Retina (tissue), 1 donor: Measurements from ENCODE around the gene TTC8.

Source experiments
- DNase-seq: peaks from one replicate; pipeline ENCODE4 v3.0.0-alpha.2; 2016

Gene TTC8

DNA sequence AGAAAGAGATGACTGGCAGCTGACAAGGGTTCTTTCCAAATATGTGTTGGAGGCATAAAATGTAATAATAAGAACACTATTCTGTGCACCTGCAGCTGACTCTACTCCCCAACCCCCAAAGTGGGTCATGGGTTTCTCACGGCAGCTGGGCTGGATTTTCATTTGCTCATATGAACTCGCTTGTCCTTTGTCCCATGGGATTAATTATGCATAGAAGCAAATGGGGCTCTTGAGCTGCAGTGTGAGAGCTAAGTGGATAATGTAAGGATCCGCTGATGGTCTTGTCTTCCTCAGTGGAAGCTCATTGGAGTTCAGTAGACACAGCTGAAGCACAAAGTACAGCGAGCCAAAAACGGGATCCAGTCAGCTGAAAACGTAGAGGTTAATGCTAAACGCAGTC lies 46.3 kb downstream of the TTC8 start:
- DNase-seq, result peak; percentile 15

DNA sequence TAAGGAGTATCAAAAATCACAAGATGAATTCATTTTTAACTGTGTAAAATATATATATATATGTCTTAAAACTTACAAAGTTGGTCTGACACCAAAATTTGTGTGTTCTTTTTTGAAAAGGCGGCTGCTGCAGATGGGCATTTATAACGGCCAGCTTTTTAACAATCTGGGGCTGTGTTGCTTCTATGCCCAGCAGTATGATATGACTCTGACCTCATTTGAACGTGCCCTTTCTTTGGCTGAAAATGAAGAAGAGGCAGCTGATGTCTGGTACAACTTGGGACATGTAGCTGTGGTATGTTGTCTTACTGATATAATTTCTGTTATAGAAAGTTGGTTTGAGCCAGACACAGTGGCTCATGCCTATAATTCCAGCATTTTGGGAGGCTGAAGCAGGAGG lies 47.0 kb downstream of the TTC8 start:
- no peak for DNase-seq

DNA sequence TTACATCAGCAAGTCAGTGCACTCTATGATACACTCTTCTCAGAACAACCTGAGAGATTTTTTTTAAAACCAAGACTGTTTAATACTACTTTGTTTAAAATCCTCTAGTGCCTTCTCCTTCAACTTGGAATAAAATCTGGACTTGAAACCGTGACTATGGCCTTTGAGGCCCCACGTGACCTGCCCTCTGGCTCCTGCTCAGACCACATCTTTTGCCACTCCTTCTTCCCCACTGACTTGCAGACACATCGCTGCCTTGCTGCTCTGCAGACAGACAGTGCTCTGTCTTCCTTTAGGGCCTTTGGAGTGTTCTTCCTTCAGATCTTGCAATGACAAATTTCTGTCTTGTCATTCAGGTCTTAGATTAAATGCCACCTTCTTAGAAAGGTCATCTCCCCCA lies 48.5 kb downstream of the TTC8 start:
- no peak for DNase-seq

DNA sequence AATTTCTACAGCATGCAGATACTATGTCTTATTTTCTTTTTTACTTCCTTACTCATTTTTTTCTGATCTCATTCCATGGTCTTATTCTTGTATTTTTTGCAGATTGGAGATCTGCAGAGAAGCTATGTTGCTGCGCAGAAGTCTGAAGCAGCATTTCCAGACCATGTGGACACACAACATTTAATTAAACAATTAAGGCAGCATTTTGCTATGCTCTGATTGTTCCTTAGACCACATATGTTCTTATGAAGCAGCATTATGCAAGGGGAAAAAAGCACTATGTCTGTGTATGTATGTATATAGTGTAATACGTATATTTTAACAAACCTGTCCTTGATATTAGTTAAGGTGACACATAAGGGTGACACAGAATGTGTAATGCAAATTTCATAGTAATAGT lies 52.7 kb downstream of the TTC8 start:
- DNase-seq, result no peak

DNA sequence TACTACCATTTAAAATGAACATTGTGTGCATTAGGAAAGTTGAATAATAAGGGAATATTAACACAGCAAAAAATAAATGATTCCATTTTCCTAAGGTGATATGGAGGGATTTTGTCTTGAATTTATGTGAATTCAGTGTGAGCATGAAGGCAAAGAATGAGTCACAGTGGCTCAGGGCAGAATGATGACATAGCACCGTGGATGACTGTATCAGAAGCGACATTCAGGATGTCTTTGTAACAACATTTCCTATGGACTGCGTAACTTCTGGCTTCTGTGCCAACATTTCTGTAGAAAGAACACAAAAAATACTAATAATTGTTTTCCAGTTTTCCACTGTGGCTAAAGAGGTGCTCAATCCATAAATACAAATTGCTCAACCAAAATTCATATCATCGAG lies 54.6 kb downstream of the TTC8 start:
- no peak for DNase-seq

DNA sequence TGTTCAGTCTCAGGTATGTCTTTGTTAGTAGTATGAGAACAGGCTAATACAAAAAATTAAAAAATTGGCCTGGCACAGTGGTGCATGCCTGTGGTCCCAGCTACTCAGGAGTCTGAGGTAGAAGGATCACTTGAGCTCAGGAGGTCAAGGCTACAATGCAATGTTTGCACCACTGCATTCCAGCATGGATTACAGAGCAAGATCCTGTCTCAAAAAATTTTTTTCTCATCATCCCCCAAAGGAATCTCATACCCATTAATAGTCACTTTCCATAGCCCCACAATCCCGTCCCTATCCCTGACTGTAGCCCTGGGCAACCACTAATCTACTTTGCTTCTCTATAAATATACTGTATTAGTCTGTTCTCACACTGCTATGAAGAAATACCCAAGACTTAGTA lies 57.8 kb downstream of the TTC8 start:
- no peak for DNase-seq

DNA sequence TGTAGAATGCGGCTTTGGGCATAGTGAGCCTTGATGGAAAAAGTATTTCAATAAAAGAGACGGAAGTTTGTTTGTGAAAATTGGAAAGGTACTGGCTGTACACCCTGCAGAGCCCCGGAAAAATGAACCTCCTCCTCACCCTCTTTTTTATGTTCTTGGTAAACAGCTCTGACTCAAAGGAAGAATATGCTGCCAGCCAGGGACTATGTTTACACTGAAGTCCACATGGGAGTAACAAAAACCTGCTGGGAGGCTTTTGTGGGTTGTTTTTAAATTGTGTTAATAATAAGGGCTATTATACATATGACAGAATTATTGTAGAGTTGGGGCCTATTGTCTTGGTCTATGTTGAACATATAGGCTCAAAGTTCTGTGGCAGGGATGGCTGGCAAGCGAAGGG lies 70.7 kb downstream of the TTC8 start:
- no peak for DNase-seq

DNA sequence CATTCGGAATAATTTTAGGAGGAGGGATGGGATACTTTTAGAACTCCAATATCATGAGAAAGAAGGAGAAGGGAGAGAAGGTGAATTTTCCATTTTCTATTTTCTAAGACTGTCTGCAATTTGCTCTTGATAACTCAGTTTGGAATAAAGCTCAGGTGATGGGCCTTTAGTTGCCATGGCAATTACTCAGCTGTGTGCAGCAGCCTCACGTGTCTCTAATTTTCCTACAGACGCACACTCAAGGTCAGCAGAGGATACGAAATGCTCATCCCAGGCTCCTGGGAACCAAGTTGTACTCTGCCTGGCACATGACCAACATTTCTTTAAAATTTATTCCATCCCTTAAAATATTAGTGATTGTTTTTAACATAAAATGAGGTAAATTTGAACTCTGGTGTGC lies 76.7 kb downstream of the TTC8 start:
- peak; percentile 36 for DNase-seq

DNA sequence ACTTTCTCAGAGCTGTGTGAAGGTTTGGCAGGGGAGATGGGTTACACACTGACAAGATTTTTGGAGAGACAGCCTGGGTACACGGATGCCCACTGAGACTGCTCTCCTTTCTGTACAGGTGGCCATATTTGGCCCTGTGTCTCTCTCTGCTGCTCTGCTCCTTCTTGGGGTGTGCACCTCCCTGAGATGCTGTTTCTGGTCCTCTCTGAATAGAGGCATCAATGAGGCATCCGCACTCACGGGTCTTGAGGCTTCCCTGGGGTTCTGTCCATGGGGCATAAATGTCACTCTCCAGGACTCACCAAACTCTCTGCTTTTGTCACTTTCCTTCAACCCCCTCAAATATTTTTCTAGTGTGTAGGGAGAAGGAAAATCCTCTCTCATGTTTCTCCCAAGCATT lies 77.5 kb downstream of the TTC8 start:
- no peak for DNase-seq

DNA sequence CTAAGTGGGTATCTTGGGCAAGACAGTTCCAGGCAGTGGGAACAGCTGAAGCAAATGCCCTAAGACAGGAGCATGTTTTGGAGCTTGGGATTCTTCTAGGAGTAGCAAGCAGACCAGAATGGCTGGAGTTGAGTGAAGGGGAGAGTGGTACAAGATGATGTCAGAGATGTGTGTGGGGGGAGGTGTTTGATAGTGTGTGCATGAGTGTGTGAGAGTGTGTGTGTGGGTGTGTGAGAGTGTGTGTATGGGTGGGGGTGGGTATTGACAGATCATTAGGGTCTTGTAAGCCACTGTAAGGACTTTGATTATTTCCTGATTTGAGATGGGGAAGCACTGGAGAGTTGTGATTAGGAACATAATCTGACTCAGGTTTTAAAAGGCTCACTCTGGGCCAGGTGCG lies 78.4 kb downstream of the TTC8 start:
- DNase-seq, result no peak

DNA sequence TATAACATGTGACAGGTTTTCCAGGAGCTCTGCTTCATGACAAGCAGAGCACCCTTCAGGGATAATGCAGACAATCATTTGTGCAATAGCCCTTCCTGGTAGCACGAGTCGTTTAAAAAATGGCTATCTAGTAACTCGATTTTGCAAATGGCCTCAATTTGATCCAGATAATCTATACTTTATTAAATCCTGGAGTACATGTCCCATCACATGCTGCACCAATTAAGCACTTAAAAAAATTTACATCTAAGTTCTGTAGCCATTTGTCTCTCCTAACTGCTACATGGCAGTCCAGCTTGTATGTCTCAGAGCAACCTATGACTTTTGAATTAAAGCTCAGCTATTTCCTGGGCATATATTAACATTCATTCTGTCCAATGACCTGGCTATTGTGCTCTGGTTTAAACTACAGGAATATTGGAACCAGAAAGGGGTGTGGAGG lies 79.8 kb downstream of the TTC8 start:
- DNase-seq, result no peak

DNA sequence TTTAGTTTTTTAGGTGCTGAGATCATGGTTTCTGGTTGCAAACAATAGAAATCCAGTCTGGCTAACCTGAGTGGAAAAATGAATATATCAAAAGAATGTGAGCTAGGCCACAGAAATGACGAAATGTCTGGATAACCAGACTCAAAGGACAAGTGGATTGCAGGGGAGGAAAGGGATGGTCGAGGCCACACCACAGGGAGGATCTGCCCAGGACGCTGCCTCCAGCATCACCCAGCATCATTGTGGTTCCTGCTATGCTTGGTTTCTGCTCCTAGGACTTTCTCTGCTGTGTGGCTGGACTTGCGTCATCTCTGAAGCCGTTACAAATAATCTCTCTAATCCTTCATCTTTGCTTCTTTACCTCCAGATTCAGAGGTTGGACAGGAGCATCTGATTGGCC lies 80.4 kb downstream of the TTC8 start:
- no peak for DNase-seq

DNA sequence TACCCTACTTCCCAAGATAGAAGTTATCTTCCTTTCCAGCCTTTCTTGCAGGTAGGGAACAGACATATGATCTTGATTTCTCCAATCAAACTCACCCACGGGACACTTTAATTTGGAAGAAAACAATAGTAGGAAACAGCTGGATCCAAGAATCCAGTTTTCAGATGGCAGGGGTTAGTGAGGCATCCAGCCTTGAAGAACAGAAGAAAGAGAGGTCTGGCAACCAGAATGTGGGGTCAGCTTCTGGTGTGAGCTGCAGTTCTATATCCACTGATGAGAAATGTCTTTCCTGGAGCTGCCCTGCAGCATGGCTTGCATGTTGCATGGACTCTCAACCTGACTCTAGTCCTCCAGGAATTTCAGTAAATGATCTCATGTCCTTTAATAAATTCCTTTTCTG lies 83.8 kb downstream of the TTC8 start:
- DNase-seq, result no peak

DNA sequence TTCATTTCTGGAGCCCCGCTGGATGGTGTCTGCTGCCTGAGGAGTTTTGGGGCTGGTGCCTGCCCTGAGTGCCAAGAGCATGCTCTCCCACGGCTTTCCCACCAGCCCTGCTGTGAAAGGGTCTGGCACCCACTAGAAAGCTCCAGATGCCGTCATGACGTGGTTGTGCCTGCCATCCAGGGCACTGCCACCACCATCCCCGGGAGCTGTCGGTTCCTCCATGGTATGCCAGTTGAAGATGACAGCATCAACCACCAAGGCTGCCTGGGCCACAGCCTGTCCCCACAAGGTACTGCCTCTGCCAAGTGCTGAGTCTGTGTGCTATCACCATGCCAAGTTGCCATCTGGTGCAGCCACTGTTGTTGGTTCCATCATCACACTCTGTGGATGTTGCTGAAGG lies 85.9 kb downstream of the TTC8 start:
- DNase-seq, result no peak

DNA sequence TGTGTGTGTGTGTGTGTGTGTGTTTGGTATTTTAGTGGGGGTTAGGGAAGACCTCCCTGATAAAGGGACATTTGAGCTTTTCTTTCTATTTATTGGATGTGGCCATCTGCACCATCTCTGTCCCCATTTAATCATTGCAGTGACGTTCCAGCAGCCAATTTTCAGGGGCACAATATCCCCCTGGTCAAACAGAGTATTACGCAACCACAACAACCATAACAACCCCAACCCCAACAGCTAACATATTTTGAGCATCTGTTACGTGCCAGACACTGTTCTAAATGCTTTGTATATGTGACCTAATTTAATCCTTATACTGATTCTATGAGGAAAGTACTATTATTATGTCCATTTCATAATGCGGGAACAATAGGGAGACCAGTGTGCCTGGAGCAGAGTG lies 87.4 kb downstream of the TTC8 start:
- DNase-seq, result no peak

DNA sequence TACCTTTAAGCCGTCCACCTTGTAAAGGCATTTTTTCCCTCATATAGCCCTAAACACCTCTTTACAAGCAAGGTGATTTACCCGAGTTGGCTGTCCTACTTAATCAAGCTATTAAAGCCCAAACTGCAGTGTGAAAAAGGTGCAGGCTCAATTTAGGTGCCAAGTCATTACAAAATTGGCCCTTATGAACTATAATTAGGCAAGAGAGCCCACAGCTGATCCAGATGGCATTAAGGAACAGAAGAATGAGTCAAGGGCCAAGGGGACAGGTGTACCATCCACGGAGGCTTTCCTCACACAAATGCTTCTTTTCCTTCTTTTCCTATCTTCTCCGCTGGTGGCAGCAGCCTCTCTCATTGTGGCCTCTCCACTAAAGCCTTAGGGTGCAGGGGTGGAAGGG lies 90.5 kb downstream of the TTC8 start:
- DNase-seq, result no peak

DNA sequence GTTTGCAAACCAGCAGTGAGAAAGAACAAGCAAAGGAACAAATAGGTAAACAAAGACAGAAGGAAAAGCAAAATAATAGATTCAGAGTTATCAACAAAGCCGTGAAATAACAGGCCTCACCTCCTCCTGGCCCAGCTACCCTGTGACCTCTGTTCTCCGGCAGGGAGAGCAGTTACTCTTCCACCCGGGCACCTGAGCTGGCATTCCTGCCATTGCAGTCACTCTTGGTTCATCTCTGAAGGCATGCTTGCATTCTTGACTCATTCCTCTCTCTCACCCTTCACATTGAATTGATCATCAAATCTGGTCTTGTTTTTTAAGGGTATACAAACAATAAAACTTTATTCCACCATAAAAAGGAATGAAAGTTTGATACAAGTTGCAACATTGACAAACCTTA lies 95.1 kb downstream of the TTC8 start:
- no peak for DNase-seq
